OCI-LY7 (cell line): ENCODE data around the gene PTRH1.

Source experiments
- CTCF ChIP-seq: fragments of 200-600 bp; sonication (generic); conservative IDR thresholded peaks from 2 replicates; pipeline ENCODE4 v1.5.1; 2014; ENCODE audit warnings: mild to moderate bottlenecking, antibody characterized with exemption, low read length, moderate library complexity, mixed read lengths
- EZH2phosphoT487 ChIP-seq: fragments of 200-600 bp; sonication (generic); IDR thresholded peaks from 2 replicates; pipeline ENCODE4 v1.6.1; 2018; ENCODE audit warnings: low read depth, borderline replicate concordance, mild to moderate bottlenecking, mixed run types, antibody characterized with exemption, low read length, moderate library complexity, mixed read lengths

- TF ChIP-seq CTCF (no peak), EZH2phosphoT487 (no peak)
Measured at GRCh38 chr9:127712371-127712770, 3.1 kb downstream of the PTRH1 start.
